Measurements from ENCODE around the gene POLR2I. TPM values are rescaled to one million over a fixed set of nuclear protein-coding genes. Genes with fewer than 3 reads are reported as not detected.

POLR2I gene
- total and polyA plus RNA-seq, 4 experiments from 2014 or later: 52.4 to 163 (median 100) TPM

DNA sequence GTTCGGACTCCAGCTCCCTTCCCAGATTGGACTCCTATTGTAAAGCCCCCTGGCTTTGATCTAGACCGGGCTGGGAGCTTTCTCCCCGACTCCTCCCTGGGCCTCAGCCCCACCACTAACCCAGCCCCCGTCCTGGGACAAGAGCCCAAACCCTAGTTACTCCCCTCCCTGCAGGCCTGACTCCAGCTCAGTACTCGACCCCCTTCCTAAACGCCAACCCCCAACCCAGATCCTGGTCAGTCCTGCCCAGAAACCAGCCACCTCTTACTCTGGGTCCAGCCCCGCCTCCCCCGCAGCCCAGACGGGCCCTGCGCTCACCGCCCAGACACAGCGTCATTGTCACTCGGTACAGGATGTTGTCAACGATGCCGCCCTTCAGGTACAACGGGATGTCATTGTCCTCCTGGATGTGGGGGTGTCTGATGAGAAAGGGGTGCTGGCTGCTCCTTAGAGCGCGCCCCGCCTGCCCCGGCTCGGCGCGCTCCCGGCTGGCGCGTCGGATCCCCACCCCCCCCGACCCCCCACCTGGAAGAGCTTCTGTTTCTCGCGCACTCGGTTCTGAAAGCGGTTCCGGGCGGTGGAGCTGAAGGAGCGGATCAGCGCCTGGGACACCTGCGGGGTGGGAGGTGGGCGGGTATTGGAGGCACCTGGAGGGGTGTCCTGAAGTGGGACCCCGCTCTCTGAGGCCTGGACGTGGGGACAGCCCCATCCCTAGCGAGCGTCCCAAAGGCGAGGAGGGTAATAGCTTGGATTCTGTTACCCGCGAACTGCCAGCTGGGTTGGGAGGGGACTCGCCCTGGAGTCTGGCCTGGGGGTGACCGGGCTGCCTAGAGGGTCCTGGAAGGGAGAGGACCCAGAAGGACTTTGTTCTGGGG, 36.7 kb upstream of the POLR2I start:
- Mint-ChIP-seq H3K36me3 (peaks cover 30 to 43% of the 10 kb centered on the region in 2 donors), H3K9me3 (no peaks in the 10 kb centered on the region), H3K27me3 (no peaks in the 10 kb centered on the region), H3K4me3 (no peak overlapping the region), H3K27ac (no peak overlapping the region), H3K4me1 (peaks cover 0 to 8% (median 5%) of the 10 kb centered on the region in 4 donors)
- no peak overlapping the region for H3K27ac ChIP-seq (ENCODE audit: low read depth, low read length)
- POLR2A ChIA-PET (ENCODE audit: partially characterized antibody): interaction anchor here (0.8 kb wide), 1 partner anchor 23 kb away, joined by 3 read pairs; no protein-coding TSS in a partner anchor
- no peaks in the 10 kb centered on the region for H3K4me1 ChIP-seq (ENCODE audit: insufficient read depth, low read length)
- no peak overlapping the region for H3K4me3 ChIP-seq (ENCODE audit: low read length in 2 of 2)
- CTCF ChIA-PET (ENCODE audit: partially characterized antibody): interaction anchor here (1.1 to 1.2 kb wide), 2 partner anchors 18 to 24 kb away, joined by 3 to 4 read pairs; no protein-coding TSS in a partner anchor
- no peak for DNase-seq
- H3K9me3 ChIP-seq (ENCODE audit: control insufficient read depth in 1 of 2, low read length in 2 of 2): no peaks in the 10 kb centered on the region
- intact Hi-C loops (cut with micrococcal nuclease): no loop called here
- peaks cover 41% of the 10 kb centered on the region for H3K36me3 ChIP-seq (ENCODE audit: insufficient read depth, low read length)
- no peaks in the 10 kb centered on the region for H3K27me3 ChIP-seq (ENCODE audit: insufficient read depth, low read length)

DNA sequence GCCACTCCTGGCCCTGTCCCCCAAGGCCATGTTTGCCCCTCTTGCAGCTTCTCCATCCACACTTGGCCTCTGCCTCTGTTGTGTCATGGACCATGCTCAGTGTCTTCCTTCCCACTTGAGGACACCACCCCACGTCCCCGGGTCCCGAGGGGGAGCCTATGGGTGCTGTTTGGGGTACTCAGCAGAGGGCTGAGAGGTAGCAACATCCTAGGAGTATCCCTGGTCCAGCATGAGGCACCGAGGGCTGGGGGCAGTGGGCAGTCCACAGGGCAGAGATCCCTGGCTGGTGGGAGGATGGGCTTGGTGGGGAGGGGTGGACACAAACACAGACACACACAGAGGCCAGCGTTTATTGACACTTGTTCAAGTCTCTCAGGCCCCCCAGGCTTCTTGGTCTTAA, 35.9 kb upstream of the POLR2I start:
- Histone ChIP-seq H3K27ac (ENCODE audit: low read depth, low read length) (no peak overlapping the region), H3K36me3 (ENCODE audit: insufficient read depth, low read length) (peaks cover 49% of the 10 kb centered on the region), H3K9me3 (ENCODE audit: control insufficient read depth in 1 of 2, low read length in 2 of 2) (no peaks in the 10 kb centered on the region), H3K27me3 (ENCODE audit: insufficient read depth, low read length) (no peaks in the 10 kb centered on the region), H3K4me1 (ENCODE audit: insufficient read depth, low read length) (no peaks in the 10 kb centered on the region), H3K4me3 (ENCODE audit: low read length in 2 of 2) (no peak overlapping the region)
- Mint-ChIP-seq H3K36me3 (peaks cover 33 to 50% of the 10 kb centered on the region in 2 donors), H3K4me3 (no peak overlapping the region), H3K27me3 (no peaks in the 10 kb centered on the region), H3K4me1 (peaks cover 0 to 9% (median 4%) of the 10 kb centered on the region in 4 donors), H3K27ac (peak overlapping the region in 1 of 7 donors; percentile 53), H3K9me3 (no peaks in the 10 kb centered on the region)
- POLR2A ChIA-PET (ENCODE audit: partially characterized antibody): no interaction called here
- intact Hi-C loops (cut with micrococcal nuclease): no loop called here
- CTCF ChIA-PET (ENCODE audit: partially characterized antibody): interaction anchor here (1.1 to 1.2 kb wide), 2 partner anchors 19 to 23 kb away, joined by 3 to 4 read pairs; no protein-coding TSS in a partner anchor
- no peak for DNase-seq

DNA sequence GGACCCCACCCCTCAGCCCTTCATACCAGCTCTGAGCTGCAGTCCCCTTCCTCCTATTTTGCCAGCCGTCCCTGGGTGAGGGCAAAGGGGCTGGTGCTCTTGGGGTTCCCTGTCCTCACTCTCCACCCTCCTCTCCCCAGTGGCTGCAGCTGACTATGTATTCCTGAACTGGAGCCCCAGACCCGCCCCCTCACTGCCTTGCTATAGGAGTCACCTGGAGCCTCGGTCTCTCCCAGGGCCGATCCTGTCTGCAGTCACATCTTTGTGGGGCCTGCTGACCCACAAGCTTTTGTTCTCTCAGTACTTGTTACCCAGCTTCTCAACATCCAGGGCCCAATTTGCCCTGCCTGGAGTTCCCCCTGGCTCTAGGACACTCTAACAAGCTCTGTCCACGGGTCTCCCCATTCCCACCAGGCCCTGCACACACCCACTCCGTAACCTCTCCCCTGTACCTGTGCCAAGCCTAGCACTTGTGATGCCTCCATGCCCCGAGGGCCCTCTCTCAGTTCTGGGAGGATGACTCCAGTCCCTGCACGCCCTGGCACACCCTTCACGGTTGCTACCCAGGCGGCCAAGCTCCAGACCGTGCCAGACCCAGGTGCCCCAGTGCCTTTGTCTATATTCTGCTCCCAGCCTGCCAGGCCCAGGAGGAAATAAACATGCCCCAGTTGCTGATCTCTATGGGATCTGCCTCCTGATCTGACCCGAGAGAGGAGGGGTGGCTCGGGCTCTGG, 35.2 kb upstream of the POLR2I start:
- Mint-ChIP-seq H3K4me3 (no peak overlapping the region), H3K27ac (peak overlapping the region in 3 of 7 donors; percentile 35 to 64 (median 42)), H3K27me3 (no peaks in the 10 kb centered on the region), H3K9me3 (no peaks in the 10 kb centered on the region), H3K36me3 (peaks cover 34 to 56% of the 10 kb centered on the region in 2 donors), H3K4me1 (peaks cover 0 to 9% (median 3%) of the 10 kb centered on the region in 4 donors)
- Histone ChIP-seq H3K36me3 (ENCODE audit: insufficient read depth, low read length) (peaks cover 55% of the 10 kb centered on the region), H3K27ac (ENCODE audit: low read depth, low read length) (no peak overlapping the region), H3K4me1 (ENCODE audit: insufficient read depth, low read length) (no peaks in the 10 kb centered on the region), H3K4me3 (ENCODE audit: low read length in 2 of 2) (no peak overlapping the region), H3K27me3 (ENCODE audit: insufficient read depth, low read length) (no peaks in the 10 kb centered on the region), H3K9me3 (ENCODE audit: control insufficient read depth in 1 of 2, low read length in 2 of 2) (no peaks in the 10 kb centered on the region)
- ChIA-PET CTCF (ENCODE audit: partially characterized antibody) (no interaction called here), POLR2A (ENCODE audit: partially characterized antibody) (no interaction called here)
- no peak for DNase-seq
- intact Hi-C loops (cut with micrococcal nuclease): no loop called here

DNA sequence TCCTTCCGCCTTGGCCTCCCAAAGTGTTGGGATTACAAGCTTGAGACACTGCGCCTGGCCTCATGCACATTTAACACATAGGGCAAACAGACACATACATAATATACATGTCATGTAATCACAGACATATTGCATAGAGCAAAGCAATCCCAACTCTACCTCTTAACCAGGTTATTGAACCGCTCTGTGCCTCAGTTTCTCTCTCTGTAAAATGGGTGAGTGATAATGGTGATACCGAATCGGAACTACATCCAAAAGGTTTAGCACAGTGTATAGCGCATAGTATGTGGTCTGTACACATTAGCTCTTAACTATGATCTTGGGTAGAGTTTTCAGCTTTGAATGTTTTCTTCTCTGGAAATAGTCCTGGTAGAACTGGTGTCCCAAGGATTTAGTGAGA, 29.9 kb upstream of the POLR2I start:
- Mint-ChIP-seq H3K4me1 (peaks cover 13 to 26% (median 15%) of the 10 kb centered on the region in 4 donors), H3K27me3 (no peaks in the 10 kb centered on the region), H3K27ac (peak overlapping the region in 1 of 7 donors; percentile 75), H3K9me3 (peaks cover 0 to 3% (median 0%) of the 10 kb centered on the region in 8 donors), H3K4me3 (no peak overlapping the region), H3K36me3 (peaks cover 42 to 68% of the 10 kb centered on the region in 2 donors)
- CTCF ChIA-PET (ENCODE audit: partially characterized antibody): interaction anchor here (1.0 to 3.3 kb wide), 2 partner anchors 17 to 25 kb away, joined by 5 to 15 read pairs; no protein-coding TSS in a partner anchor
- H3K27ac ChIP-seq (ENCODE audit: low read depth, low read length): no peak overlapping the region
- no peak for DNase-seq
- intact Hi-C loops (cut with micrococcal nuclease): no loop called here
- H3K36me3 ChIP-seq (ENCODE audit: insufficient read depth, low read length): peaks cover 57% of the 10 kb centered on the region
- H3K4me3 ChIP-seq (ENCODE audit: low read length in 2 of 2): no peak overlapping the region
- POLR2A ChIA-PET (ENCODE audit: partially characterized antibody): interaction anchor here (1.3 kb wide), 1 partner anchor 17 kb away, joined by 4 read pairs; no protein-coding TSS in a partner anchor
- no peaks in the 10 kb centered on the region for H3K27me3 ChIP-seq (ENCODE audit: insufficient read depth, low read length)
- H3K9me3 ChIP-seq (ENCODE audit: control insufficient read depth in 1 of 2, low read length in 2 of 2): no peaks in the 10 kb centered on the region
- peaks cover 9% of the 10 kb centered on the region for H3K4me1 ChIP-seq (ENCODE audit: insufficient read depth, low read length)

DNA sequence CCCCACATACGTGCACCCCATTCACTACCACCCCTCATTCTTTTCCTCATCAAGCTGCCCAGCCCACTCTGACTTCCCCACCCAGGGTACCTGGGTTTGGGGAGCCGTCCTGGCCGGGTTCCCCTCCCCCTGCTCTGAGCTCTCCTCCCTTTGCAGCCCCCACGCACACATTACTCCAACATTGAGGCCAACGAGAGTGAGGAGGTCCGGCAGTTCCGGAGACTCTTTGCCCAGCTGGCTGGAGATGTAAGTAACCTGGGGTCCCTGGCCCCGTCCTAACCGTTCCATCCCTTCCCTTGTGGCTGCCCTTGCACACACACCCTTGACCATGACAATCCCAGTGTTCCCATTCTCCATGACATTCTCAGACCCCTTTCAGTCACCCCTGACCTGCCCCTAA, 27.8 kb upstream of the POLR2I start:
- no peaks in the 10 kb centered on the region for H3K27me3 Mint-ChIP-seq
- peak overlapping the region in 5 of 8 donors; percentile 5 to 70 (median 18) for H3K4me3 Mint-ChIP-seq
- H3K4me1 ChIP-seq (ENCODE audit: insufficient read depth, low read length): peaks cover 15% of the 10 kb centered on the region
- H3K9me3 ChIP-seq (ENCODE audit: control insufficient read depth in 1 of 2, low read length in 2 of 2): no peaks in the 10 kb centered on the region
- H3K27ac Mint-ChIP-seq: peak overlapping the region in 4 of 7 donors; percentile 53 to 89 (median 71)
- H3K4me3 ChIP-seq (ENCODE audit: low read length in 2 of 2): no peak overlapping the region
- intact Hi-C loops (cut with micrococcal nuclease): no loop called here
- no peak for DNase-seq
- ChIA-PET CTCF (ENCODE audit: partially characterized antibody) (interaction anchor here (0.9 to 3.3 kb wide), 2 partner anchors 11 to 15 kb away, joined by 5 to 15 read pairs; no protein-coding TSS in a partner anchor), POLR2A (ENCODE audit: partially characterized antibody) (interaction anchor here (1.0 to 1.3 kb wide), 2 partner anchors 12 to 14 kb away, joined by 3 to 4 read pairs; no protein-coding TSS in a partner anchor)
- peaks cover 11 to 29% (median 18%) of the 10 kb centered on the region in 4 donors for H3K4me1 Mint-ChIP-seq
- no peak overlapping the region for H3K27ac ChIP-seq (ENCODE audit: low read depth, low read length)
- H3K9me3 Mint-ChIP-seq: peaks cover 0 to 3% (median 0%) of the 10 kb centered on the region in 8 donors
- peaks cover 43% of the 10 kb centered on the region for H3K36me3 ChIP-seq (ENCODE audit: insufficient read depth, low read length)
- no peaks in the 10 kb centered on the region for H3K27me3 ChIP-seq (ENCODE audit: insufficient read depth, low read length)
- peaks cover 29 to 51% of the 10 kb centered on the region in 2 donors for H3K36me3 Mint-ChIP-seq

DNA sequence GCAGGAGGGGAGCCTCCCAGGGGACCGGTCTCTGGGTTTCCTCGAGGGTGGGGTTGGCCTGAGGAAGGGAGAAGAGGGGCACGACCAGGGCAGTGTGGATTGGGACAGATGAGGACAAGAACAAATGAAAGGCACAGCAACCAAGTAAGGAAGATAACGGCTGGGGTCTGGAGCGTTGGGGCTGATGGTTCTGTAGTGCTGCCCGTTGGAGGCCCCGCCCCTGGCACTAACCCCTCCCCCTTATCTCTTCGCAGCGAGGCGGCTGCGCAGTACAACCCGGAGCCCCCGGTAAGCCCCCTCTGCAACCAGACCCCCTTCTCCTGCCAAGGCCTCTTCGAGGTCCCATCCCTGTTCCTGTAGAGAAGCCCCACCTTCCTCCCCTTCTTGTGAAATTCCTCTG, 27.4 kb upstream of the POLR2I start:
- Histone ChIP-seq H3K4me1 (ENCODE audit: insufficient read depth, low read length) (peaks cover 15% of the 10 kb centered on the region), H3K36me3 (ENCODE audit: insufficient read depth, low read length) (peaks cover 40% of the 10 kb centered on the region), H3K9me3 (ENCODE audit: control insufficient read depth in 1 of 2, low read length in 2 of 2) (no peaks in the 10 kb centered on the region), H3K4me3 (ENCODE audit: low read length in 2 of 2) (no peak overlapping the region), H3K27me3 (ENCODE audit: insufficient read depth, low read length) (no peaks in the 10 kb centered on the region), H3K27ac (ENCODE audit: low read depth, low read length) (peak overlapping the region; percentile 57)
- no peak for DNase-seq
- intact Hi-C loops (cut with micrococcal nuclease): no loop called here
- ChIA-PET POLR2A (ENCODE audit: partially characterized antibody) (interaction anchor here (1.0 to 1.3 kb wide), 3 partner anchors 12 to 73 kb away, joined by 3 to 4 read pairs (median 3); partner anchors contain the start of genes ZNF146 and ZNF565), CTCF (ENCODE audit: partially characterized antibody) (interaction anchor here (3.3 kb wide), 1 partner anchor 15 kb away, joined by 15 read pairs; no protein-coding TSS in a partner anchor)
- Mint-ChIP-seq H3K27me3 (no peaks in the 10 kb centered on the region), H3K4me1 (peaks cover 11 to 28% (median 18%) of the 10 kb centered on the region in 4 donors), H3K27ac (peak overlapping the region in 4 of 7 donors; percentile 41 to 95 (median 66)), H3K36me3 (peaks cover 27 to 48% of the 10 kb centered on the region in 2 donors), H3K4me3 (peak overlapping the region in 3 of 8 donors; percentile 31 to 97 (median 90)), H3K9me3 (peaks cover 0 to 3% (median 0%) of the 10 kb centered on the region in 8 donors)

All from CD4-positive, alpha-beta memory T cell (primary cell).